ENCODE results near the gene TSNAX. TPM values are rescaled to one million over a fixed set of nuclear protein-coding genes. Genes with fewer than 3 reads are reported as not detected.
"Not testable (repeated sequence)": the region's sequence is repeated elsewhere in the genome, so short reads cannot be mapped to it uniquely, and the experiment has no call there.

The TSNAX gene
- total RNA-seq, 1 experiment from 2014 or later = 38.0 TPM

GRCh38 chr1:231500666-231501065 is 27.8 kb upstream of the TSNAX start:
- Mint-ChIP-seq H3K9me3 (peaks cover 62% of the 10 kb centered on the region), H3K36me3 (peaks cover 23% of the 10 kb centered on the region), H3K27ac (no peak overlapping the region), H3K4me3 (no peak overlapping the region), H3K27me3 (ENCODE audit: low read depth) (no peaks in the 10 kb centered on the region; the same call in none of the 2 replicates), H3K4me1 (no peaks in the 10 kb centered on the region)
- ATAC-seq (no peak), DNase-seq (ENCODE audit: low spot score) (no peak)
- no peak for TF ChIP-seq TCF7 (CRISPR knock-in tag; IDR thresholded peaks at IDR 0.05; ENCODE audit: low read depth)
- ChIA-PET CTCF (no interaction called here), POLR2A (no interaction called here)

- H3K36me3 Mint-ChIP-seq = peaks cover 22% of the 10 kb centered on the region
- CTCF ChIA-PET; H3K4me3 Mint-ChIP-seq; DNase-seq (ENCODE audit: low spot score); H3K27me3 Mint-ChIP-seq (ENCODE audit: low read depth); H3K4me1 Mint-ChIP-seq; H3K27ac Mint-ChIP-seq; ATAC-seq; POLR2A ChIA-PET: not testable (repeated sequence)
- H3K9me3 Mint-ChIP-seq = peaks cover 47% of the 10 kb centered on the region
Measured at GRCh38 chr1:231503168-231503567, 25.3 kb upstream of the TSNAX start.

GRCh38 chr1:231507476-231508355 is 20.8 kb upstream of the TSNAX start:
- H3K27me3 Mint-ChIP-seq (ENCODE audit: low read depth) = no peaks in the 10 kb centered on the region
- no peak overlapping the region for H3K27ac Mint-ChIP-seq
- no peak overlapping the region for H3K4me3 Mint-ChIP-seq
- ChIA-PET POLR2A (no interaction called here), CTCF (no interaction called here)
- H3K4me1 Mint-ChIP-seq = peaks cover 8% of the 10 kb centered on the region
- peaks cover 11% of the 10 kb centered on the region for H3K9me3 Mint-ChIP-seq
- no peak for ATAC-seq
- no peaks in the 10 kb centered on the region for H3K36me3 Mint-ChIP-seq
- no peak for DNase-seq (ENCODE audit: low spot score)
- TF ChIP-seq TP53 (CRISPR knock-in tag; IDR thresholded peaks at IDR 0.05) = no peak
- no peak for TF ChIP-seq CDX4 (CRISPR knock-in tag; IDR thresholded peaks at IDR 0.05; ENCODE audit: borderline replicate concordance)
- TF ChIP-seq USF1 (CRISPR knock-in tag; IDR thresholded peaks at IDR 0.05) = no peak
- TF ChIP-seq EMX1 (CRISPR knock-in tag; IDR thresholded peaks at IDR 0.05) = no peak
- no peak for TF ChIP-seq STAT6 (CRISPR knock-in tag; conservative IDR thresholded peaks at IDR 0.05; ENCODE audit: low read depth)
- TF ChIP-seq AR (CRISPR knock-in tag; IDR thresholded peaks at IDR 0.05) = no peak
- TF ChIP-seq ZNF671 (CRISPR knock-in tag; IDR thresholded peaks at IDR 0.05) = no peak
- no peak for TF ChIP-seq FOXK1 (CRISPR knock-in tag; IDR thresholded peaks at IDR 0.05)
- TF ChIP-seq FOXJ3 (CRISPR knock-in tag; IDR thresholded peaks at IDR 0.05; ENCODE audit: borderline replicate concordance) = no peak
- TF ChIP-seq ZNF232 (CRISPR knock-in tag; IDR thresholded peaks at IDR 0.05) = no peak
- TF ChIP-seq ZMAT4 (CRISPR knock-in tag; IDR thresholded peaks at IDR 0.05) = no peak
- no peak for TF ChIP-seq NFATC4 (CRISPR knock-in tag; IDR thresholded peaks at IDR 0.05)
- TF ChIP-seq NFE2L1 (CRISPR knock-in tag; IDR thresholded peaks at IDR 0.05) = no peak

Measured in WTC11 (cell line).